Erythroblast (primary cell): ENCODE results near the gene HPS5.

Experiments used
- GATA1 ChIP-seq: IDR thresholded peaks from 2 replicates; pipeline ENCODE4 v1.6.1; 2011; ENCODE audit warnings: low read depth, mild to moderate bottlenecking, control low read depth, low read length, moderate library complexity
- POLR2A ChIP-seq: IDR thresholded peaks from 2 replicates; pipeline ENCODE4 v1.6.1; 2011; ENCODE audit warnings: mild to moderate bottlenecking, low read length

DNA sequence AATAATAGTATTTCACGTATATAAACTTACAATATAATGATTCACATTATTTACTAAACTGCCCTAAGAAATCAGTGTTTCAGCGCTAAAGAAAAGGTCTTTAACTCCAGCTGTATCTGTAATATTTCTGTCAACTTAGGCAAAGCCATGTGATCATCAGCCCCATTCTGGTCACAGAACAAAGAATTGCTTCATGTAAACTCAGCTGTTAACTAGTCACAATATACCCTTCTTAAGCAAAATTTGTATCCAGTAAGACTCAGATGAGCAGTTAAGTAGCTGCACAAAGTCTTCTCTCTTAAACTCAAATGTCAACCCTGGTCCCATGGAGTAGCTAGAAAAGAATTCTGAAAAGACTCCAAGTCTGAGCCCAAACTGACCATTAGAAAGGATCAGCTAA lies 26.6 kb downstream of the HPS5 start:
- TF ChIP-seq POLR2A (no peak), GATA1 (no peak)
